Uterus (tissue), 4 donors: ENCODE results near the gene SLC25A4. TPM values are rescaled to one million over a fixed set of nuclear protein-coding genes. Genes with fewer than 3 reads are reported as not detected.

ENCODE experiments used
- DNase-seq, 2 donors: peaks; one replicate each; pipeline ENCODE4 v3.0.0-alpha.2; 2019 to 2020
- H3K27ac ChIP-seq, 2 donors: fragments of 200-600 bp; sonication (generic); 1 replicate in 1 of 2; 2 replicates in 1 of 2; pipeline ENCODE4 v1.5.1; 2016 to 2018
- H3K27me3 ChIP-seq, 2 donors: fragments of 200-600 bp; sonication (generic); one replicate each; pipeline ENCODE4 v1.5.1; 2018 to 2019; ENCODE audit warnings: control low read depth in 1 of 2
- H3K36me3 ChIP-seq, 2 donors: fragments of 200-600 bp; sonication (generic); one replicate each; pipeline ENCODE4 v1.5.1; 2019; ENCODE audit warnings: control low read depth in 1 of 2
- H3K4me1 ChIP-seq, 2 donors: fragments of 200-600 bp; sonication (generic); one replicate each; pipeline ENCODE4 v1.5.1; 2018 to 2019; ENCODE audit warnings: control low read depth in 1 of 2
- H3K4me3 ChIP-seq, 2 donors: fragments of 200-600 bp; sonication (generic); 1 replicate in 1 of 2; 2 replicates in 1 of 2; pipeline ENCODE4 v1.5.1; 2018 to 2019; ENCODE audit warnings: mild to moderate bottlenecking in 1 of 2
- H3K9me3 ChIP-seq, 2 donors: fragments of 200-600 bp; sonication (generic); one replicate each; pipeline ENCODE4 v1.5.1; 2019; ENCODE audit warnings: control low read depth in 1 of 2
- CTCF ChIP-seq, 4 experiments: fragments of 200-600 bp in 2 of 4; fragments of 450-650 bp in 2 of 4; sonication (generic) in 2 of 4; IDR thresholded peaks; one replicate each; pipeline ENCODE4 v1.5.1; 2016 to 2019; ENCODE audit warnings: antibody characterized with exemption in 4 of 4, mild to moderate bottlenecking in 2 of 4, moderate library complexity in 1 of 4
- POLR2A ChIP-seq, 2 donors: fragments of 450-650 bp; IDR thresholded peaks; one replicate each; pipeline ENCODE4 v1.6.1; 2016; ENCODE audit warnings: antibody characterized with exemption in 2 of 2, mild to moderate bottlenecking in 1 of 2, moderate library complexity in 1 of 2
- intact Hi-C: fragments of 100-400 bp; cut with DNase I; formaldehyde crosslinking; loops from one replicate; pipeline ENCODE4 v1.15.1; 2023; ENCODE audit warnings: low total_unique reads
- total RNA-seq, 4 donors: library from RNA; depleted of rRNA in 3 of 4; stranded (reverse); fragments of >200 nt in 3 of 4; gene quantifications; one replicate each; pipeline versions ENCODE4 v1.1.0 to v1.2.4, GENCODE V29; 2014 to 2023
- donor health status: DM: yes; HTN: yes; CAD: no.

Gene SLC25A4
- 10 to 100 TPM in 2 of 4 donors, 1 to 10 TPM in 2; 9.5 to 24.4 (median 14.4) TPM for total RNA-seq

- DNase-seq: peak; percentile 74 to 85
- intact Hi-C loops: no loop called here
Measured at GRCh38 chr4:185142912-185143600, at the start of gene SLC25A4. Gene SLC25A4 (plus strand): TSS chr4:185143266. CDS start chr4:185143373, 107 bp downstream.

DNA sequence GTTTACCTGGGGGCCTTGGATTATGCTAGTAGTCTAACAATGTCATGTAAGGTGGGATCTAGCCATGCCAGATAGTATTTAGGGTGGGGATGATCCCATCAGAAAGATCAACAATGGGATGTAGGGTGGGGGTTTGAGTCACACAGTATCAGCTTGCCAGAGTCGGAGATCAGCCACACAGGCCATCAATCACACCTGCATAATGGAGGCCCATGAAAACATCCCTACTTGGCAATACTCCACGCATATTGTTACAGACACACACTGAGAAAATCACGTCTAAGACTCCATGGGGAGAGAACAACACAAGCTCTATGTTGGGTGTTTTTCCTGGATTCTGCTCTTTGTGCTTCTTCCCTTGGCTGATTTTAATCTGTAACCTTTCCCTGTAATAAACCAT, 49.5 kb upstream of the SLC25A4 start:
- TF ChIP-seq POLR2A (IDR thresholded peaks at IDR 0.05) (no peak), CTCF (IDR thresholded peaks at IDR 0.05) (no peak)
- DNase-seq: no peak
- Histone ChIP-seq H3K4me3 (no peak overlapping the region), H3K27ac (no peak overlapping the region), H3K9me3 (no peaks in the 10 kb centered on the region), H3K27me3 (no peaks in the 10 kb centered on the region), H3K36me3 (no peaks in the 10 kb centered on the region), H3K4me1 (no peaks in the 10 kb centered on the region)
- intact Hi-C loops: no loop called here

More at GRCh38 chr4:185142912-185143600, at the start of gene SLC25A4:
- H3K27me3 ChIP-seq: no peaks in the 10 kb centered on the region
- H3K4me1 ChIP-seq: no peaks in the 10 kb centered on the region
- no peaks in the 10 kb centered on the region for H3K36me3 ChIP-seq
- TF ChIP-seq POLR2A (IDR thresholded peaks at IDR 0.05): peak; percentile 90 to 94
- TF ChIP-seq CTCF (IDR thresholded peaks at IDR 0.05): peak; percentile 22 to 80 (median 66)
- no peaks in the 10 kb centered on the region for H3K9me3 ChIP-seq
- H3K4me3 ChIP-seq: peak within 1 kb of the TSS; percentile 56 to 81
- H3K27ac ChIP-seq: peak within 1 kb of the TSS; percentile 81 to 88

- TF ChIP-seq POLR2A (IDR thresholded peaks at IDR 0.05): no peak
- TF ChIP-seq CTCF (IDR thresholded peaks at IDR 0.05): peak; percentile 38 to 55 (median 50)
- intact Hi-C loops: no loop called here
- H3K4me1 ChIP-seq: no peaks in the 10 kb centered on the region
- peak in 1 of 2 donors; percentile 40 for DNase-seq
- no peak overlapping the region for H3K27ac ChIP-seq
- H3K4me3 ChIP-seq: no peak overlapping the region
- H3K9me3 ChIP-seq: no peaks in the 10 kb centered on the region
- no peaks in the 10 kb centered on the region for H3K36me3 ChIP-seq
- no peaks in the 10 kb centered on the region for H3K27me3 ChIP-seq
Measured at GRCh38 chr4:185096032-185096653, 46.9 kb upstream of the SLC25A4 start.

DNA sequence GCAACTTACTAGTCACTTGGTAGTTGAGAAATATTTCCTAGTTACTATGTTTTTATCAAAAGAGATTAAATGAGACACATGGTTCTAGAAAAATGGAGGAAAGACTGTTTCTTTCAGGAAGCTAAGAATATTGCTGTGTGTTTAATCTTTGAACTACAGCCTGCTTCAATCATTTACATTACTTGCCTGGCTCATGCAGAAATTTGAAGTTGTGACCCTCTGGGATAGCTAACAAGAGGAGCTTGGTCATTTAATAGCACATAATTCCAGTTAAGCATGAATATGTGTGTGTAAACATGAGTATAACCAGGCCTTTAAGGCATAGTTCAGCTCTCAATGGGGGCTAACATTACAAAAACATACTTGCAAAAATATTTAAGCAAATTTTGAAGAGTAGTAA, 44.6 kb upstream of the SLC25A4 start:
- no peak for TF ChIP-seq POLR2A (IDR thresholded peaks at IDR 0.05)
- TF ChIP-seq CTCF (IDR thresholded peaks at IDR 0.05): no peak

GRCh38 chr4:185099024-185099682, 43.9 kb upstream of the SLC25A4 start:
- Histone ChIP-seq H3K4me1 (no peaks in the 10 kb centered on the region), H3K27ac (no peak overlapping the region), H3K27me3 (no peaks in the 10 kb centered on the region), H3K36me3 (no peaks in the 10 kb centered on the region), H3K4me3 (no peak overlapping the region), H3K9me3 (no peaks in the 10 kb centered on the region)
- intact Hi-C loops: no loop called here
- TF ChIP-seq CTCF (IDR thresholded peaks at IDR 0.05) (no peak), POLR2A (IDR thresholded peaks at IDR 0.05) (no peak)
- DNase-seq: no peak

More for the DNA sequence above, 44.6 kb upstream of the SLC25A4 start:
- no peaks in the 10 kb centered on the region for H3K9me3 ChIP-seq
- H3K4me1 ChIP-seq: no peaks in the 10 kb centered on the region
- no peaks in the 10 kb centered on the region for H3K27me3 ChIP-seq
- no peak overlapping the region for H3K27ac ChIP-seq
- intact Hi-C loops: no loop called here
- no peaks in the 10 kb centered on the region for H3K36me3 ChIP-seq
- H3K4me3 ChIP-seq: no peak overlapping the region
- DNase-seq: no peak
